Ecto neural progenitor cell (in vitro differentiated cells): ENCODE results near the gene MRPL10.
A peak's percentile ranks its signal among the peaks of the same experiment; 100 is the strongest.

Experiments
- DNase-seq: peaks from one replicate; pipeline ENCODE4 v3.0.0-alpha.2; 2018; ENCODE audit warnings: low spot score

Gene MRPL10

GRCh38 chr17:47839071-47839470, 7.7 kb upstream of the MRPL10 start:
- no peak for DNase-seq

- DNase-seq, result no peak
Measured at GRCh38 chr17:47838636-47839035, 7.3 kb upstream of the MRPL10 start.

- no peak for DNase-seq
Measured at GRCh38 chr17:47837401-47838039, 6.2 kb upstream of the MRPL10 start.

DNA sequence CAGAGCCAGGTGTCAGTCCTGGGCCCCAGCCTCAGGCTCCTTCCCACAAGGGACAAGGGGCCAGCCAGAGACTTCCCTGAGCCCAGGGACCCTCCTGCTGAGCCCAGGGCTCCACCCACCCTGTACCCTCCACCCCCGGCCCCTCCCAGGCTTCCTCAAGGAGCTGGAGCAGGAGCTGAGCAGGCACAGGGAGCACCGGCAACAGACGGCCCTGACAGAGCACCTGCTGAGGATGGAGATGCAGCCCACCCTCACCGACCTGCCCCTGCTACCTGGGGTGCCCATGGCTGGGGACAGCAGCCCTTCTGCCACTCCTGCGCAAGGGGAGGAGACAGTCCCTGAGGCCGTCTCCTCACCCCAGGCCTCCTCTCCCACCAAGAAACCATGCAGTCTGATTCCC, 5.3 kb upstream of the MRPL10 start:
- no peak for DNase-seq

DNA sequence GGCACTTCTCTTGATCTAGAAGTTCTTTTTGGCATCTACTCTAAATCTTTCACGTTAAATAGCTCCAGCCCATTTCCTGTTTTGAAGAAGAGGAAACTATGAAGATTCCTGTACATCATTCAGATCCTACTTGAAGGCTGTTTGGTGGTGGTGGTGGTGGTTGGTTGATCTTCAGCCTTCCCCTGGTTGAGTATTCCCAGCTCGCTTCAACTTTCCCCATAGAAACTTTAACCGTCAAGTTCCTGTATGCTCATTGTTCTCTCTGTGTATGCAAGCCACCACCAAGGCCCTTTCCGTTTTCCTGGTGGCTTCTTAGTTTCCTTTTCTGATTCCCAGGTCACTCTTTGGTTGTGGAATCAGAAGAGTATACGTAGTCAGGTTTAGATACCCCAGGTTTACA, 3.4 kb upstream of the MRPL10 start:
- no peak for DNase-seq

DNA sequence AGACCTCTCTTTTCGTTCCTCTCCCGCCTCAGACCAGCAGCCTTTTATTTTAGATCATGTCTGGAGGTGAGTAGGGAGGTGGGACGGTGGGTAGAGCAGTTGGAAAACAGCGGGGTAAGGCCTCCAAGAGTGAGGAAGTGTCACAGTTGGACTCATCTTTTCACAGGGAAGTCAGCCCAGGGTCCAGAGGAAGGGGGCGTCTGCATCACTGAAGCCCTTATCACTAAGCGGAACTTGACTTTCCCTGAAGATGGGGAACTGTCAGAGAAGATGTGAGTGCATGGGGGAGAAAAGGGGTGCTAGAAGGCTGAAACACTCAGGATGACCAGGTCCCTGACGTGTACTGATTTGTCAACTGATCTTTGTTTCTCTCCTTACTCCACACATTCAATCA, 590 bp upstream of the MRPL10 start:
- DNase-seq, result no peak

DNA sequence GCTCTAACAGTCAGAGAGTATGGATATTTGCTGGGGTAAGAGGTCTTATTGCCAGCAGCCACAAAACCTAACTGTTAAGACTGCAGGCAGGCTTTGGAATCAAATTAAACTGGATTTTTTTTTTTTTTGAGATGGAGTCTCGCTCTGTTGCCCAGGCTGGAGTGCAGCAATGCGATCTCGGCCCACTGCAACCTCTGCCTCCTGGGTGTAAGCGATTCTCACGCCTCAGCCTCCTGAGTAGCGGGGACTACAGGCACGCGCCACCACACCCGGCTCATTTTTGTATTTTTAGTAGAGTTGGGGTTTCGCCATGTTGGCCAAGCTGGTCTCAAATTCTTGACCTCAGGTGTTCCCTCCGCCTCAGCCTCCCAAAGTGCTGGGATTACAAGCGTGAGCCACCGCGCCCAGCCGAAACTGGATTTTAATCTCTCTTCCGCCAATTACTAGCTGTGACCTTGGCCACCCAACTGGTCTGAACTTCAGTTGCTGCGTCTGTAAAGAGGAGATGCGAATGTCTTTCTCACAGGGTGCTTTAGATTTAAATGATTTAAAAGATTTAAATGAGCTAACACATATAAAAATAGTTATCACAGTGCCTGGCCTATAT, 842 bp downstream of the MRPL10 start:
- DNase-seq, result no peak

DNA sequence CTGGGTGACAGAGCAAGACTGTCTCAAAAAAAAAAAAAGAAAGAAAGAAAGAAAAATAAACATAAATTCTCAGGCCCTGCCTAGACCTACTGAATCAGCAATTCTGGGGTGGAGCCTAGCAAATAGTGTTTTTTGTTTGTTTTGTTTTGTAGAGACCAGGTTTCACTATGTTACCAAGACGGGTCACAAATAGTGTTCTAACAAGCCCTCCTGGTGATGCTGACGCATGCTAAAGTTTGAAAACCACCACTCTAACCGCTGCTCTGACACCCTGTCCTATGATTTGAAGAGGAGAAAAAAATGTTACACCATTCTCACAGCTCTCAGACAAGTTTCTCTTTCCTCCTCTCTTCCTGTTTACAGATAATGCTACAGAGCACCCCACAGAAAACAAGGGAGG, 1.5 kb downstream of the MRPL10 start:
- DNase-seq, result no peak

DNA sequence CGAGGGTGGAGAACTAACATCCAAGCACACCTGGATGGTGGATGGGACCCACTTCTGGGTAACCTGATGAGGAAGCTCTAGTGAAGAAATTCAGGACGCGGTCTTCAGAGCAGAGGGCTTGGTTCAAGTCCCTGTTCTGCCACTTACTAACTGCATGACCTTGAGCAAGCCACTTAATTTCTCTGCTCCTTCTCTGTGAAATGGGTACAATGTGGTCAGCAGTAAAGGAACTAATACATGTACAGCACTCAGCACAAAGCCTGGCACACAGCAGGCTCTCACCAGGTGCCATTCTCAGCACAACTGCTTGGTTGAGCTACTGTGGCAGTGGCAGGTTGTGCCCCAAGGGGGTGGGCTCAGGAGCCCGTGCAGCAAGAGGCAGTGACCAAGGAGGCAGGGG, 7.8 kb downstream of the MRPL10 start:
- no peak for DNase-seq

GRCh38 chr17:47822785-47823184, 8.6 kb downstream of the MRPL10 start:
- DNase-seq, result no peak

- peak; percentile 83 for DNase-seq
Measured at GRCh38 chr17:47821424-47822391, 9.6 kb downstream of the MRPL10 start, which contains the start of gene OSBPL7. Gene OSBPL7 (minus strand): TSS chr17:47821794. CDS start chr17:47820278, 1,516 bp downstream.

DNA sequence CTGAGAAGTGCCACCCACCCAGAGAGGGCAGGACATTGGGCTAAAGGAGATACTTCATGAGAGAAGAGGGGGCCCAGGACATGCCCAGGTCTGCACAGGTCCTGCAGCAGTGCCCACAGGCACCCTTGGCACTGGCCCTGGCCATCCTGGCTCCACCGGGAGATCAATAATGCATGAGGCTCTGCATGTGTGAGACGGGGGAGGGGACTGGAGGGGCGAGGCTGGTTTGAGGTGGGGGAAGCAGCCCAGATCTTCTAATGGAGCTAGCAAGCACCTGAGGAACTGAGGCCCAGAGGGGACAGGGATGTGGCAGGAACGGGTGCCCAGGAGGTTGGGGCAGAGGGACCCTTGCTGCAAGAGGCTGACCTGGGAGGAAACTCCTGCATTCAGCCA, 10.3 kb downstream of the MRPL10 start:
- no peak for DNase-seq

GRCh38 chr17:47820033-47820789, 11.1 kb downstream of the MRPL10 start:
- DNase-seq, result no peak

- no peak for DNase-seq
Measured at GRCh38 chr17:47819475-47819874, 11.9 kb downstream of the MRPL10 start.

DNA sequence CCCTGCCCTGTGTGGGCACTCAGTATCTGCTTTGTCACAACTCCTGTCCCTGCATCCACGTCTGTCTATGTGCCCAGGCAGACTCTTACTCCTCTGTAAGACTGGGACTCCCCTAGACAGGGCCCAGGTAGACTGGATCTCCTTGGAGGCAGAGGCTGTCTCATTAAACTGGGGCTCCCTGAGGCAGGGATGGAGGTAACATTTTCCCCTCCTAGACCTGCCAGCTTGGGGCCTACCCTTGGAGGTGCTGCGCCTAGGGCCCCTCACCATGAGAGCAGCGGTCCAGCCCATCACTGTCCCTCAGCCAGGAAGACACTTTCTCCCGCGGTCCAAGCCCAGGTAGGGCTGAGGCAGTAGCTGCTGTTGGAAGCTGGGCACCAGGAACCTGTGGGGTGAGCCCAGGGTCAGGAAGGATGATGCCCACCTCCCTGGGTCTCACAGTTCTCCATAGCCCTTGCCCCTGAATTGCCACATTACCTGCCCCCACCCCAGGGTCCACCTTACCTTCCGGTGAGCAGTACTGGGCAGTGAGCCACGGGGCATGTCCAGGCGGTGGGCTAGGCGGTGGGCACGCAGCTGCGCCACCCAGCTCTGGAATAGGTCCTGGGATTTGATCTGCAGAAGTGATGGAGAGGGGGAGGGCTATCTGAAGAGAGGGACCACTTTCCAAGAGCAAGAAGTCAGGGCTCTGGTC, 13.2 kb downstream of the MRPL10 start:
- no peak for DNase-seq

DNA sequence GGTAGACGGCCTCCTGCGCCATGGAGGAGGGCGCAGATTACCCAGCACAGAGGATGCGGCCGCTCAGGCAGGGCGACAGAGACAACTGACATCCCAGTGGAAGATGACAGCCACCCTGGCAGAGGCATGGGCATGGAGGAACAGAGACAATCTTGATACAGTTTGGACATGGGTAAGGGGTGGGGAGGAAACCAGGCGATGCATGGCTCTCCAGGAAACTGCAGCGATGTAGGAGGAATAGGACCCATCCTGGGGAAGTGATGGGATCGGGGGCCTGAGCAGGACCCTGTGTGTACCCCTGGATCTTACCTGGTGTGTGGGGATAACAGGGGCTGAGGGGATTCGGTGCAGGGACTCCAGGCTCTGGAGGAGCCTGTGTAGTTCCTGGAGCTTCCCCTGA, 14.4 kb downstream of the MRPL10 start:
- no peak for DNase-seq

GRCh38 chr17:47816111-47816735, 15.1 kb downstream of the MRPL10 start:
- no peak for DNase-seq

DNA sequence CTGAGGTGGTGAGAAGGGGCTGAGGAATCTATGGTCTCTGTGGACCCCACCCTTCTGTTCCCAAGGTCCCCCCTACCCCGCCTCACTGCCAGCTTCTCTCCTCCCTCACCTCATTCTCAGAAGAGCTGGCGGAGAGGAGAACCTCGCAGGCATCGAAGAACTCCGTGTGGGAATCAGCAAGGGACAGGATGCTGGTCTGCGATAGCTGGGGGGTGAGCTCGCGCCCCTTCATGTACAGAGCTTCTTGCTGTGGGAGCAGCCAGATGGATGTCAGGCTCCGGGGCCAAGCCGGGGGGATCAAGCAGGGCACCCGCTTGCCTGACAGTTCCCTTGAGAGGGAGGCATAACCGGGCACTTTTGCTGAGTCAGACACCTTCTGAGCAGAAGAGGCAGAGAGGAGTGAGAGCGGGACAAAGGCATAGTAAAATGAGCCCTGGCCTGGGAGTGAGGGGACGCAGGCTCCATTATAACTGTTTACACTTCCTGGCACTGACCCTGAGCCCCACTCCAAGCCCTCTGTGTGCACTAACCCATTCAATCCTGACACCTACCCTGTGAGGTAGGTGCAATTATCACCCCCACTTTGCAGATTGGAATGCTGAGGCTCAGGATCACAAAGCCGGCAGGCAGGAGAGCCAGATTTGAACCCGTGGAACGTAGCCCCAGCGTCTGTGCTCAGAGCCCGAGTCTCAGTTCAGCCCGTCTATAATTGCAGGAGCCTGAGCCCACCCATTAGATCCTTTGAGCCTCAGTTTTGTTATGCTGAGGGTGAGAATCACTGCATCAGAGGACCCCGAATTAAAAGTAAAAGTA, 16.0 kb downstream of the MRPL10 start:
- no peak for DNase-seq

- DNase-seq, result no peak
Measured at GRCh38 chr17:47813512-47814031, 17.8 kb downstream of the MRPL10 start.

DNA sequence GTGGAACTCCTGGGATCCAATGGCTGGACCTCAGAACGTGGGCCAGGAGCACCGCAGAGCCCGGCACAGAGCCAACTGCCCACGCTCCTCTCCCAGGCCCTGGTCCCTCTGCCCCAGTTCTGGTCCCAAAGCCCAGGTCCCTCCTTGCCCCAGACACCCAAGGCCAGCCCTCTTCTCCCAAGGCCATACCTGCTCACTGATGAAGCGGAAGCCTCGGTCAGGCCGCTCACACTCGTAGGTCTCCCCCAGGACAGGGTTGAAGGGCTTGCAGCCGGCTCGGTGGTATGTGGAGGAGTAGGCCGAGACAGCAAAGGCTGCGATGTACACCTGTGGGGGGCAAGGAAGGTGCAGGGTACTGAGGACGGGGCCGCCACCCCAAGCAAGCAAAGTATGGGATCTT, 18.3 kb downstream of the MRPL10 start:
- DNase-seq, result no peak
